MG63 (cell line): ENCODE data around the gene VMP1. TPM values are rescaled to one million over a fixed set of nuclear protein-coding genes. Genes with fewer than 3 reads are reported as not detected.
A peak's percentile ranks its signal among the peaks of the same experiment; 100 is the strongest.

Experiments used
- DNase-seq: peaks from one replicate; pipeline ENCODE4 v3.0.0-alpha.2; 2020
- H3K27me3 ChIP-seq: fragments of 250-450 bp; sonication (Bioruptor Pico); 2 replicates; pipeline ENCODE4 v1.5.1; 2020; ENCODE audit warnings: mild to moderate bottlenecking, moderate library complexity
- H3K36me3 ChIP-seq: fragments of 250-450 bp; sonication (Bioruptor Pico); 2 replicates; pipeline ENCODE4 v1.5.1; 2020; ENCODE audit warnings: mild to moderate bottlenecking, moderate library complexity
- H3K4me3 ChIP-seq: fragments of 250-450 bp; sonication (Bioruptor Pico); 2 replicates; pipeline ENCODE4 v1.5.1; 2020; ENCODE audit warnings: mild to moderate bottlenecking, moderate library complexity
- H3K9me3 ChIP-seq: fragments of 250-450 bp; sonication (Bioruptor Pico); 2 replicates; pipeline ENCODE4 v1.5.1; 2020; ENCODE audit warnings: mild to moderate bottlenecking, moderate library complexity
- total RNA-seq: library from RNA; depleted of rRNA; stranded (reverse); fragments of >200 nt; shearing (Covaris generic); gene quantifications from 2 replicates; pipeline ENCODE4 v1.2.3, GENCODE V29; 2014; ENCODE audit warnings: low replicate concordance; rRNA removed

The VMP1 gene
- total RNA-seq = 161 and 190 TPM in 2 replicates

- peak; percentile 100 for DNase-seq
- Histone ChIP-seq H3K9me3 (no peaks in the 10 kb centered on the region), H3K27me3 (no peaks in the 10 kb centered on the region), H3K4me3 (peak within 1 kb of the TSS; percentile 95), H3K36me3 (peaks cover 42% of the 10 kb centered on the region)
These were observed at the start of gene VMP1, which contains the start of gene PTRH2 for GRCh38 chr17:59707149-59707970. Gene VMP1, plus strand, starts transcription at chr17:59707654. Its CDS starts 23,793 bp downstream, at chr17:59731447. Gene PTRH2, minus strand, starts transcription at chr17:59707430. Its CDS starts 9,452 bp downstream, at chr17:59697978.

- Histone ChIP-seq H3K36me3 (peaks cover 91% of the 10 kb centered on the region), H3K4me3 (no peak overlapping the region), H3K9me3 (no peaks in the 10 kb centered on the region), H3K27me3 (no peaks in the 10 kb centered on the region)
- no peak for DNase-seq
These were observed 41.2 kb upstream of the VMP1 start for GRCh38 chr17:59666235-59666634.

- peaks cover 88% of the 10 kb centered on the region for H3K36me3 ChIP-seq
These were observed 38.6 kb upstream of the VMP1 start for GRCh38 chr17:59668816-59669215.

GRCh38 chr17:59669411-59669810 is 38.0 kb upstream of the VMP1 start:
- no peaks in the 10 kb centered on the region for H3K27me3 ChIP-seq
- H3K4me3 ChIP-seq = no peak overlapping the region
- no peaks in the 10 kb centered on the region for H3K9me3 ChIP-seq
- DNase-seq = no peak
- H3K36me3 ChIP-seq = peaks cover 90% of the 10 kb centered on the region

More at GRCh38 chr17:59668816-59669215, 38.6 kb upstream of the VMP1 start:
- DNase-seq = no peak
- Histone ChIP-seq H3K4me3 (no peak overlapping the region), H3K9me3 (no peaks in the 10 kb centered on the region), H3K27me3 (no peaks in the 10 kb centered on the region)

- no peak overlapping the region for H3K4me3 ChIP-seq
- H3K27me3 ChIP-seq = no peaks in the 10 kb centered on the region
- H3K36me3 ChIP-seq = peaks cover 90% of the 10 kb centered on the region
- DNase-seq = no peak
- H3K9me3 ChIP-seq = no peaks in the 10 kb centered on the region
These were observed 37.5 kb upstream of the VMP1 start for GRCh38 chr17:59669944-59670343.

DNA sequence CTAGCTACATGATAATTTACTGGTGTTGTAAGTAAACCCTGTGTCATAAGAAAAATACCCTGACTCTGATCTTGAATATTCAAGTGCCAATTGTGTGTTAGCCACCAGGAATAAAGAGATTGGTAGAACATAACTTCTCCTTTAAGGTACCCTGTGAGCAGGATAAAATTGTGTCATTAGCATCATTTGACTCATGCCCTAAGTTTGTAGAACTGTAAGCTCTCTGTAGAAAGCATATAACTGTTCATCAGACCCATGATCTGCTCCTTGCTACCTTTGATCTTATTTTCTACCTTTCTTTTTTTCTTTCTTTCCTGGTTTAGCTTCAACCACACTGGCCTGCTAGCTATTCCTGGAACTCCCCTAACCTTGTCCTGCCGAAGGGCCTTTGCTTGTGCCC is 36.1 kb upstream of the VMP1 start:
- H3K36me3 ChIP-seq = peaks cover 90% of the 10 kb centered on the region
- H3K9me3 ChIP-seq = no peaks in the 10 kb centered on the region
- H3K4me3 ChIP-seq = no peak overlapping the region
- H3K27me3 ChIP-seq = no peaks in the 10 kb centered on the region
- no peak for DNase-seq

GRCh38 chr17:59675231-59675630 is 32.2 kb upstream of the VMP1 start:
- Histone ChIP-seq H3K27me3 (no peaks in the 10 kb centered on the region), H3K36me3 (peaks cover 95% of the 10 kb centered on the region), H3K9me3 (no peaks in the 10 kb centered on the region), H3K4me3 (no peak overlapping the region)
- DNase-seq = no peak

DNA sequence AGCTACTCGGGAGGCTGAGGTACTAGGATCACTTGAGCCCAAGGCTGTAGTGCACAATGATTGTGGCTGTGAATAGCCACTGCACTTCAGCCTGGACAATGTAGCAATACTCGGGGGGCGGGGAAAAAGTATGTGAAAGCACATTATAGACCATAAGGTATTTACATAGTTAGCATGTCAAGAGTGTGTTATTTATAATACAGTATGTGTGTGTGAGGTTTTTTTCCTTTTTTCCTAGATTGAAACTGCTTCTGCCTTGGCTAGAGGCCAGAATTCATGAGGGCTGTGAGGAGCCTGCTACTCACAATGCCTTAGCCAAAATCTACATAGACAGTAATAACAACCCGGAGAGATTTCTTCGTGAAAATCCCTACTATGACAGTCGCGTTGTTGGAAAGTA is 30.7 kb upstream of the VMP1 start:
- no peaks in the 10 kb centered on the region for H3K27me3 ChIP-seq
- H3K4me3 ChIP-seq = no peak overlapping the region
- DNase-seq = no peak
- H3K36me3 ChIP-seq = peaks cover 95% of the 10 kb centered on the region
- H3K9me3 ChIP-seq = no peaks in the 10 kb centered on the region

DNA sequence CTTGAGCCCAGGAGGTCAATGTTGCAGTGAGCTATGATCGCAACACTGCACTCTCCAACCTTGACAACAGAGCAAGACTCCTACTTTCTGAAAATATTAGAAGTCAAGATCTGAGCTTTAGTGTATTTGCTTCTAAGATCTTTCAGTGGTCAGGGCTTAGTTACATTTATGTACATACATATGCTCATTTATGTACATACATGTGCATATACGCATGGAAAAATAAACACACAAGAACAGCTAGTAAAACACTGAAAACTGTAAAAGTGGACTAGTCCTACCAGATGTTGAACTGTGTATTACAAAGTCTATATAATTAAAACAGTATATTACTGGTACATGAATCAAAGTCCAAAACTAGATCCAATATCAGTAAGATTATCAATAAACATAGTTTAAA is 28.5 kb upstream of the VMP1 start:
- no peak for DNase-seq
- no peaks in the 10 kb centered on the region for H3K9me3 ChIP-seq
- peaks cover 98% of the 10 kb centered on the region for H3K36me3 ChIP-seq
- H3K27me3 ChIP-seq = no peaks in the 10 kb centered on the region
- no peak overlapping the region for H3K4me3 ChIP-seq

DNA sequence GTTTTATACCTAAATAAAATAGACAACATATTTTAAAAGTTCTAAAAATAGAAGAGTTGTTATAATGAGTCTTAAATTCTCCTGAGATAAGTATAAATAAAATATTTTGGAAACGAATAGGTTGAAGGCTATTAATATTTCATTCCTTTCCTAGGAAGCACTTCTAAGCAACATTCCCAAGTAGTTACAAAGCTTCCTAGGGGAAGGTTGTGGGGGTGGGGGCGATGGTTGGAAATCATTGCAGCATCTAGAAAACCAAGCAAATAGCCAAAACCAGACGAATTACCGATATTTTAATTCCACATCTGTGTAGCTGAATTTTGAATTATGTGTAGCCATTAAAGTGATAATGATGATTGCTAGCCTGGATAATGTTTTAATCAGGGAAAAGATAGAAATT is 27.1 kb upstream of the VMP1 start:
- Histone ChIP-seq H3K4me3 (no peak overlapping the region), H3K9me3 (no peaks in the 10 kb centered on the region), H3K36me3 (peaks cover 97% of the 10 kb centered on the region), H3K27me3 (no peaks in the 10 kb centered on the region)
- DNase-seq = peak; percentile 19

- DNase-seq = no peak
- Histone ChIP-seq H3K4me3 (no peak overlapping the region), H3K27me3 (no peaks in the 10 kb centered on the region), H3K9me3 (no peaks in the 10 kb centered on the region), H3K36me3 (peaks cover 95% of the 10 kb centered on the region)
These were observed 24.2 kb upstream of the VMP1 start for GRCh38 chr17:59683283-59683682.

- Histone ChIP-seq H3K27me3 (no peaks in the 10 kb centered on the region), H3K9me3 (no peaks in the 10 kb centered on the region), H3K4me3 (no peak overlapping the region), H3K36me3 (peaks cover 97% of the 10 kb centered on the region)
- DNase-seq = no peak
These were observed 22.5 kb upstream of the VMP1 start for GRCh38 chr17:59684967-59685366.

GRCh38 chr17:59688008-59688407 is 19.4 kb upstream of the VMP1 start:
- H3K36me3 ChIP-seq = peaks cover 94% of the 10 kb centered on the region
- no peaks in the 10 kb centered on the region for H3K9me3 ChIP-seq
- no peak overlapping the region for H3K4me3 ChIP-seq
- no peaks in the 10 kb centered on the region for H3K27me3 ChIP-seq
- no peak for DNase-seq

- Histone ChIP-seq H3K27me3 (no peaks in the 10 kb centered on the region), H3K36me3 (peaks cover 92% of the 10 kb centered on the region), H3K4me3 (no peak overlapping the region), H3K9me3 (no peaks in the 10 kb centered on the region)
- DNase-seq = no peak
These were observed 19.0 kb upstream of the VMP1 start for GRCh38 chr17:59688496-59688895.

- Histone ChIP-seq H3K4me3 (no peak overlapping the region), H3K9me3 (no peaks in the 10 kb centered on the region), H3K36me3 (peaks cover 95% of the 10 kb centered on the region), H3K27me3 (no peaks in the 10 kb centered on the region)
- DNase-seq = no peak
These were observed 13.9 kb upstream of the VMP1 start for GRCh38 chr17:59693582-59693981.

GRCh38 chr17:59694344-59694743 is 13.1 kb upstream of the VMP1 start:
- DNase-seq = no peak
- Histone ChIP-seq H3K4me3 (no peak overlapping the region), H3K36me3 (peaks cover 95% of the 10 kb centered on the region), H3K9me3 (no peaks in the 10 kb centered on the region), H3K27me3 (no peaks in the 10 kb centered on the region)

DNA sequence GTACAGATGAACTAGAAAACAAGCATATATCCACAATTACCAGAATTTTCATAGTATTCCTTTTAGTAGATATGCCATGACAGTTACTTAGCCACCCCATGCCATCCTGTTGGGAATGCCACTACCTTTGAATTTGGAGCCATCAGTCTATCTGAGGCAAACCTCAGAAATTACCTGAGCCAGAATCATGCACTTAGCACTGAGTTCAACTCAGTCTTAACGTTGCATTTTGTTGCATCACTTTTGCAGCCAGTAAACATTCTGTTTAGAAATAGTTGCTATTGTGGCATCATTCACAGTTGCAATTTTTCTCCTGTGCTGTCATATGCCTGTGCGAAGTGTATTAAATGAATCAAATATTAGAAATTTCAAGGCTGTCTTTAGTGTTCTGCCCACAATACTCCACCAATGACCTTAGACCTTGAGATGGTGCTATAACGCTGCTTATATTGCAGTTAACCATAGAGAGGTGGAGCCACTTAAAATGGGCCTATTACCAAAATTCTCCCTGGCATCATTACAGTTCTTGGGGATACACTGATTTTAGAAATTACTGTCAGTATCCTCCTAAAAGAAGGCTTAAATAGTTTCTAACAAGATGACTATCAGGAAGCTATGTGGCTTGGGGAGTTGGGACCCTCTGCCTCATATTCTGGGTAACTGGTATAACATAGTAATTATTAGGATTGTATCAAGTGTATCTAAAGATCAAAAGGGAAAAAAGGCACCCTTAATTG is 11.3 kb upstream of the VMP1 start:
- H3K4me3 ChIP-seq = no peak overlapping the region
- peaks cover 94% of the 10 kb centered on the region for H3K36me3 ChIP-seq
- no peaks in the 10 kb centered on the region for H3K9me3 ChIP-seq
- DNase-seq = no peak
- no peaks in the 10 kb centered on the region for H3K27me3 ChIP-seq
